ENCODE measurements around the gene BCL2.
"Not testable (repeated sequence)": the region's sequence is repeated elsewhere in the genome, so short reads cannot be mapped to it uniquely, and the experiment has no call there.

BCL2 gene

GRCh38 chr18:63319383-63320122 is at the start of gene BCL2:
Gene BCL2, minus strand, starts transcription at chr18:63319769.
- DNase-seq, result no peak

- no peak for DNase-seq
These were observed 49.0 kb upstream of the BCL2 start for GRCh38 chr18:63368611-63369010.

- DNase-seq, result peak; percentile 75
These were observed 47.7 kb upstream of the BCL2 start, which contains the start of gene KDSR for GRCh38 chr18:63367053-63367953. Gene KDSR, minus strand, starts transcription at chr18:63367206. Its CDS starts 88 bp downstream, at chr18:63367118.

GRCh38 chr18:63366213-63367052 is 46.9 kb upstream of the BCL2 start:
- peak; percentile 30 for DNase-seq

GRCh38 chr18:63365876-63366212 is 46.3 kb upstream of the BCL2 start:
- DNase-seq, result no peak

GRCh38 chr18:63363951-63364350 is 44.4 kb upstream of the BCL2 start:
- no peak for DNase-seq

GRCh38 chr18:63363420-63363819 is 43.9 kb upstream of the BCL2 start:
- not testable (repeated sequence) for DNase-seq

- DNase-seq, result no peak
These were observed 36.8 kb upstream of the BCL2 start for GRCh38 chr18:63356272-63356896.

- no peak for DNase-seq
These were observed 30.7 kb upstream of the BCL2 start for GRCh38 chr18:63350230-63350629.

GRCh38 chr18:63348508-63349136 is 29.1 kb upstream of the BCL2 start:
- DNase-seq, result no peak

GRCh38 chr18:63346480-63347183 is 27.1 kb upstream of the BCL2 start:
- no peak for DNase-seq

GRCh38 chr18:63346031-63346430 is 26.5 kb upstream of the BCL2 start:
- DNase-seq, result no peak

- DNase-seq, result no peak
These were observed 25.3 kb upstream of the BCL2 start for GRCh38 chr18:63344918-63345317.

GRCh38 chr18:63344263-63344662 is 24.7 kb upstream of the BCL2 start:
- DNase-seq, result no peak

GRCh38 chr18:63342206-63342605 is 22.6 kb upstream of the BCL2 start:
- DNase-seq, result no peak

GRCh38 chr18:63339920-63340484 is 20.4 kb upstream of the BCL2 start:
- DNase-seq, result peak; percentile 60

- no peak for DNase-seq
These were observed 17.0 kb upstream of the BCL2 start for GRCh38 chr18:63336366-63337099.

- DNase-seq, result no peak
These were observed 11.5 kb upstream of the BCL2 start for GRCh38 chr18:63331105-63331504.

GRCh38 chr18:63329431-63330145 is 10.0 kb upstream of the BCL2 start:
- no peak for DNase-seq

- DNase-seq, result no peak
These were observed 6.4 kb upstream of the BCL2 start for GRCh38 chr18:63326011-63326410.
